Endometrium (tissue), 2 donors: ENCODE results near the gene CPZ.

Source experiments
- FAIRE-seq: peaks from 2 replicates; lab custom pipeline; 2012; peaks lifted over from hg19 to GRCh38; lab: Jason Lieb, UNC
- donor health status: control.
- donor health status: control.

CPZ gene

GRCh38 chr4:8592366-8593263 lies at the start of gene CPZ:
CPZ (plus strand) TSS chr4:8592765; CDS start chr4:8592834, 69 bp downstream.
- no peak for FAIRE-seq

GRCh38 chr4:8542776-8543525 lies 49.6 kb upstream of the CPZ start:
- no peak for FAIRE-seq

DNA sequence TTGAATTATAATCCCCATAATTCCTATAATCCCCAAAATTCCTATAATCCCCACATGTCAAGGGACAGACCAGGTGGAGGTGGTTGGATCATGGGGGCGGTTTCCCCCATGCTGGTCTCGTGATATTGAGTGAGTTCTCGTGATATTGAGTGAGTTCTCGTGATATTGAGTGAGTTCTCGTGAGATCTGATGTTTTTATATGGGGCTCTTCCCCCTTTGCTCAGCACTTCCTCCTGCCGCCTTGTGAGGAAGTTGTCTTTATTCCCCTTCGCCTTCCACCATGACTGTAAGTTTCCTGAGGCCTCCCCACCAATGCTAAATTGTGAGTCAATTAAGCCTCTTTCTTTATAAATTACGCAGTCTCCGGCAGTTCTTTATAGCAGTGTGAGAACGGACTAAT lies 48.9 kb upstream of the CPZ start:
- no peak for FAIRE-seq

- FAIRE-seq, result no peak
These were observed 48.3 kb upstream of the CPZ start for GRCh38 chr4:8544282-8544681.

- FAIRE-seq, result no peak
These were observed 47.7 kb upstream of the CPZ start for GRCh38 chr4:8544741-8545438.

DNA sequence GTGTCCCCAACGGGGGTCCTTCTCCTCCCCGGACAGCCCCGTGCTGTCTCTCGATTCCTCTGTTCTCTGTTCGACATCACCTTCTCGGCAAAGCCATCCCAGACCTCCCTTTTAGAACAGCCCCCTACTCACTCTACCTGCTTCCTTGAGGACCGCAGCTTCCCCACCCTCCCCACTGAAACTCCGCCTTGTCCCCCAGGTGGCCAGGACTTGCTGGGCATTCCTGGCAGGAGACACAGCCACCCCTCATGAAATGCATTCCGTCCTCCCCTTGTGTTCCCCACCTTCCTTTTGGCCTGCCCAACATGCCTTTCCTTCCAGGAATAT lies 47.2 kb upstream of the CPZ start:
- FAIRE-seq, result no peak

DNA sequence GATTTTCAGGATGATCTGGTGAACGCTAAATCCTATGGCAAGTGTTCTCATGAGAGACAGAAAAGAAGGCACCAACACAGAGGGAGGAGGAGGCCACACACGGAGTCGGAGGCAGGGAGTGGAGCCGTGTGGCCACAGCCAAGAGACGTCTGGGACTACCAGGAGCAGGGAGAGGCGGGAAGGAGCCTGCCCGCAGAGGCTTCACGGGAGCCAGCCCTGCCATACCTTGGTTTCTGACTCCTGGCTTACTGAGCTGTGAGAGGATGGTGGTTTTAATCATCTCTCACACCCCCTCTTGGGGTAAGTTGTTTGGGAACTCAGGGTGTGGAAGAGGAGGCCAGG lies 45.8 kb upstream of the CPZ start:
- no peak for FAIRE-seq

- FAIRE-seq, result no peak
These were observed 45.3 kb upstream of the CPZ start for GRCh38 chr4:8547108-8547911.

- no peak for FAIRE-seq
These were observed 44.4 kb upstream of the CPZ start for GRCh38 chr4:8547912-8548730.

DNA sequence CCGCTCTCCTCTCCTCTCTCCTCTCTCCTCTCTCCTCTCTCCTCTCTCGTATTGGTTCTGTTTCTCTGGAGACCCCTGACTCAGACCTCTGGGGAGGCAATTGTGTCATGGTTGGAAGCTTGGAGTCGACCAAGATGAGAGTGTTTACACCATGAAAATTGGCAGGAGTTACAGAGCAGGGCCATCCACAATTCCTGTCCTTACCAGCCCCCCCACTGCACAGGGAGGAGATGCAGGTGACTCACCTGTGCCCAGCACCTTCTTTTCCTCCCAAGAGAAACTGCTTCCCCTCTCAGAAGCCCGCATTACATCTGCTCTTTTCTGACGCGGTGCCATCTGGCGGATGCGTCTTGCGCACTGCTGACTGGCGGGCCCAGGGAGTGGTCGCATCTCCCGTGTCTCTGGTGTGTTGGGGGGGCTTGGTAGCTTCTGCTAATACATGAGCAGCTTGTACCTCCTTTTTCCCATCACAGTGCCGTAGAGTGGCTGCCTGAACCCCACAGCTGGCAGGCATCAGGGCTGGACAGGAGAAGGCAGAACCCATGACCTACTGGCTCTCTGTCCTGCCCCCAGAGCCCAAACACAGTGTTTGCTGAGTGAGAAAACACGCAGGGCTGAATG lies 43.7 kb upstream of the CPZ start:
- no peak for FAIRE-seq

DNA sequence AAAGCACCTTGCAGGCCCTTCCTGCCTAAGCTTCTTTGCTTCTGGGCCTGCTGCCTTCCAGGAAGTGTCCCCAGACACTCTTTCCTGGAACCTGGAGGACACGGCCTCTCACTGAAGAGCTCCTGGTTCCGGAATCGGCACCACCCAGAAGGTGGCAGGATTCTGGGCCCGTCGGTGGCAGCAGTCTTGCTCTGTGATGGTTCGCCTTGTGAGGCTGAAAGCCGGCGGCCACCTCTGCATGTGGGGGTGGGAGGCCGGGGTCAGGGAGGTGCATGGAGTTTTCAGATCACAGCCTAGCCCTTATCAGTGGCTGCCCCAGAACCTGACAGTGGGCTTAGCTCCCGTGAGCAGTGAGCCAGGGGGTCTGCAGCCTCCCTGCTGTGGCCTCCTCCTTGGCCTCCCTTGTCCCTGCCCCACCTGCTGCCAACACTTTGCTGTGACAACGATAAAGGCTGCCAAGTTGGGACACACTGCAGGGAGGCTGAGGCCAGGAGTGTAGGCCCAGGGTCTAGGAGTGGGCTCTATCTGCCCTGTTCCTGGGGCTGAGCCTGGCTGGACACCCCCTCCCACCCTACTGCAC lies 43.1 kb upstream of the CPZ start:
- FAIRE-seq, result no peak

DNA sequence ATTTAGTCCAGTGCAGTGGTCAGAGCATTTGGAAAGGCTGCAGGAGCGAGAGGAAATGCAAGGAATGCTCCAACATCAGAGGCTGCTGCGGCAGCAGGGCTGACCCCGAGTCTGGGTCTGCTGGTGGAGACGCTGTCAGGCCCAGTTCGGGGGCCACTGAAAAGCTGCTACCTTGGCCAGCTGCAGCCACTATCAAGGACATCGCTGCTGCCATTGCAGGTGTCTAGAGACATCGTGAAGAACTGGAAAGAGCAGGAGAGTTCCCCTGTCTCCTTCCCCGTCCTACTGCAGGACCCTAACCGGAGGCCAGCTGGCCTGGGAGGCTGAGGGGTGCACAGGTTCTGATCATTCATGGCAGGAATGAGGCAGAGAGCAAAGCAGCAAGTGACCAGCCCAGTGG lies 41.9 kb upstream of the CPZ start:
- no peak for FAIRE-seq

DNA sequence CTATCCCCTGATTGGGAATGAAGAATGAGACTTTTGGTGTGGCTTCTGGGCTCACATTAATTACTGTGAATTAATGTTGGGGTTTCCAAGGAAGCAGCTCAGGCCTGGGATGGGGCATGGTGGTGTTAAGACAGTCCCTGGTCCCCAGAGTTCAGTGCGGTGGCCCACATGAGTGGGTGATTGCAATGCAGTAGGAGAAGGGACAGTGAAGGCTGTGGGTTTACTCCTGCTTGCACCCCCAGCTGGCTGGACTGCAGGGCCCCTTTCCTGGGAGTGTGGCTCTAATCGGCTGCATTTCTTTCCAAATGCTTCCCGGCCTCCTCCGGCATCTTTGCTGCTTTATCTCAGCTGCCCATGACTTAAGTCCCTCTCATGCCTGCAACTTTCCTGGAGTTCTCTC lies 40.5 kb upstream of the CPZ start:
- no peak for FAIRE-seq

GRCh38 chr4:8552581-8553205 lies 39.9 kb upstream of the CPZ start:
- FAIRE-seq, result no peak

DNA sequence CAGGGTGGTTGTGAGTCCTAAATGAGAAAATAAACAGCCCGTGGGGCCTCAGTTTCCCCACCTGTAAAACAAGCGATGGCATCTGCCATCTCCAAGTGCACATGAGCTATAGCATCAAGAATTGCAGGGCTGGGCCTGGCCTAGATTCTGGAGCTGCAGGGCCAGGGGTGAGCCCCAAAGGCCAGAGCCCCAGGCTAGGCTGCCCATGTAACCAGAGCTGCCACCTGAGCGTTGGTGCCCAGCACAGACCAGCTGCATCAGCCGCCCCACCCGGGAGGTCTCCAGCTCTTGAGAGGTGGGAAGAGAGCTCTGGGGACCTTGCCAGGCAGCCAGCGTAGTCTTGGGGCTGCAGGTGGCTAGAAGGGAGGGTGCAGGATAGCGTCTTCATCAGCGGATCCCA lies 39.3 kb upstream of the CPZ start:
- FAIRE-seq, result no peak

GRCh38 chr4:8553991-8554405 lies 38.6 kb upstream of the CPZ start:
- no peak for FAIRE-seq

DNA sequence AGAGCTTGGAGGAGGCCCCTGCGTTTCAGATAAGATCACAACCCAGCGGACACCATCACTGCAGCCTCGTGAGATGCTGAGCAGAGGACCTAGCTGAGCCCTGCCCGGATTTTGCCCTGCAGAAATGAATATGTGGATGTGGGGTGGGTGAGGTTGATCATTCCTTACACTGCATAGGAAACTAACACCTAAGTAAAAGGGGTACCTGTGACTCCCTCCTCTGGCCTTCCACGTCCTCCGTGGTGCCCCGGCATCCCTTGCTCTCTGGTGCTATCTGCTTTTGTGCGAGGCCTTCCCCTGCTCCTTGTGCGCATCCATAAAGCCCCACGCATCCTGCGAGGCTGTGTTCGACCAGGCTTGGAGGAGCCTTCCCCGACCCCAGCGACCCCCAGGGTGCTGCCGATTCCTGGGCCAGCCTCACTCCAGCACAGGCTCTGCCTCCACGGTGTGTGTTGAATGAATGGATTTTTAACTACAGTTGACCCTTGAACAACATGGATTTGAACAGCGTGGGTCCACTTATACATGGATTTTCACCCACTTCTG lies 37.9 kb upstream of the CPZ start:
- FAIRE-seq, result no peak

GRCh38 chr4:8555716-8556115 lies 36.8 kb upstream of the CPZ start:
- FAIRE-seq, result no peak

DNA sequence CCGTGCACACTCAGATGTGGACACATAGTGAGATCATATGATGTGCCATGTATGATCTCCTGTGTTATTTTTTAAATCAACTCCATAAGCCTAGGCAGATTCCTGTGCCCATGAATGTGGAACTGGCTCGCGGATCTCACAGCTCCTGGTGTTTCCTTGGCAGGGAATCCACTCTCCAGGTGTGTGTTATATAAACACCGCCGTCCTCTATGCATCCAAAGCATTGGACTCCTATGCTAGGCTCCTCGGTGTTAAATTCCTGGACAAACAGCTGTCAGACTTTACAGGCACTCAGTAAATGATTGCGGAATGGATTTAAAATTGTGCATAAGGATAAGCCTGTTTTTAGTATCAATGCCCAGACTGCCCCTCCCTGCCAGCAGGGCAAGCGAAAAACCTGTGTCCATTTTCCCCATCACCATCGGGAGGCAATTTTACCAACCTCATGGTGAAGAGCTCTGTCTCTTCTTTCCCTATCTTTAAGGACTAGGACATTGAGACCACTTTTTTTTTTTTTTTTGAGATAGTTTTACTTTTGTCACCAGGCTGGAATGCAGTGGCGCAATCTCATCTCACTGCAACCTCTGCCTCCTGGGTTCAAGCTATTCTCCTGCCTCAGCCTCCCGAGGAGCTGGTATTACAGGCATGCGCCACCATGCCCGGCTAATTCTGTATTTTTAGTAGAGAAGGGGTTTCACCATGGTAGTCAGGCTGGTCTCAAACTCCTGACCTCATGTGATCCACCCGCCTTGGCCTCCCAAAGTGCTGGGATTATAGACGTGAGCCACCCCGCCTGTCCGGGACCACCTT lies 36.0 kb upstream of the CPZ start:
- no peak for FAIRE-seq
